ENCODE measurements around the gene AQP1.

DNA sequence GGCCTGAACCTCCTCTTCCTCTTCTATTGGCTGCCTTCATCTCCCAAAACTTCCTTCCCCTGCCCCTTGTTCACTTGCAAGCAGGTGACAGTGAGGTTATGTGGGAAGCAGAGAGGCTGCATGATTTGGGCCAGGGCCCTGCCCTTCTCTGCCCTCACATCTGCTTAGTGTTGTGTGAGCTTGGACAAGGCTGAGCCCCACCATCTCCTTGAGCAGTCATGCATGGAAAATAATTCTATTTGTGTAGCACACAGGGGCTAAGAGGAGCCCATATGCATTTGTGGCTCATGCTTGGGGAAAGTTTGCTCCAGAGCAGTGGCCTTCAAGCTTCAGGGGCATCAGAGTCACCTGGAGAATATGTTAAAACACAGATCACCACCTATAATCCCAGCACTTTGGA lies 26.8 kb upstream of the AQP1 start:
- TF ChIP-seq, protein P1, sequence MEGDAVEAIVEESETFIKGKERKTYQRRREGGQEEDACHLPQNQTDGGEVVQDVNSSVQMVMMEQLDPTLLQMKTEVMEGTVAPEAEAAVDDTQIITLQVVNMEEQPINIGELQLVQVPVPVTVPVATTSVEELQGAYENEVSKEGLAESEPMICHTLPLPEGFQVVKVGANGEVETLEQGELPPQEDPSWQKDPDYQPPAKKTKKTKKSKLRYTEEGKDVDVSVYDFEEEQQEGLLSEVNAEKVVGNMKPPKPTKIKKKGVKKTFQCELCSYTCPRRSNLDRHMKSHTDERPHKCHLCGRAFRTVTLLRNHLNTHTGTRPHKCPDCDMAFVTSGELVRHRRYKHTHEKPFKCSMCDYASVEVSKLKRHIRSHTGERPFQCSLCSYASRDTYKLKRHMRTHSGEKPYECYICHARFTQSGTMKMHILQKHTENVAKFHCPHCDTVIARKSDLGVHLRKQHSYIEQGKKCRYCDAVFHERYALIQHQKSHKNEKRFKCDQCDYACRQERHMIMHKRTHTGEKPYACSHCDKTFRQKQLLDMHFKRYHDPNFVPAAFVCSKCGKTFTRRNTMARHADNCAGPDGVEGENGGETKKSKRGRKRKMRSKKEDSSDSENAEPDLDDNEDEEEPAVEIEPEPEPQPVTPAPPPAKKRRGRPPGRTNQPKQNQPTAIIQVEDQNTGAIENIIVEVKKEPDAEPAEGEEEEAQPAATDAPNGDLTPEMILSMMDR (IDR thresholded peaks at IDR 0.05) = no peak
- no peak for TF ChIP-seq POLR2A (IDR thresholded peaks at IDR 0.05)
- no peak for TF ChIP-seq POLR2AphosphoS5 (IDR thresholded peaks at IDR 0.05)
